GM18502 (cell line): ENCODE measurements around the gene NDUFS8.

Source experiments
- ATAC-seq: cut with Tn5 transposase; IDR thresholded peaks from one replicate; pipeline ENCODE4 v1.9.1; 2021; ENCODE audit warnings: mild to moderate bottlenecking; ENCODE audit not compliant: unreplicated experiment, poor library complexity

The NDUFS8 gene

GRCh38 chr11:68047437-68048290 is 17.2 kb downstream of the NDUFS8 start:
- no peak for ATAC-seq

GRCh38 chr11:68048681-68049508 is 18.4 kb downstream of the NDUFS8 start:
- no peak for ATAC-seq

DNA sequence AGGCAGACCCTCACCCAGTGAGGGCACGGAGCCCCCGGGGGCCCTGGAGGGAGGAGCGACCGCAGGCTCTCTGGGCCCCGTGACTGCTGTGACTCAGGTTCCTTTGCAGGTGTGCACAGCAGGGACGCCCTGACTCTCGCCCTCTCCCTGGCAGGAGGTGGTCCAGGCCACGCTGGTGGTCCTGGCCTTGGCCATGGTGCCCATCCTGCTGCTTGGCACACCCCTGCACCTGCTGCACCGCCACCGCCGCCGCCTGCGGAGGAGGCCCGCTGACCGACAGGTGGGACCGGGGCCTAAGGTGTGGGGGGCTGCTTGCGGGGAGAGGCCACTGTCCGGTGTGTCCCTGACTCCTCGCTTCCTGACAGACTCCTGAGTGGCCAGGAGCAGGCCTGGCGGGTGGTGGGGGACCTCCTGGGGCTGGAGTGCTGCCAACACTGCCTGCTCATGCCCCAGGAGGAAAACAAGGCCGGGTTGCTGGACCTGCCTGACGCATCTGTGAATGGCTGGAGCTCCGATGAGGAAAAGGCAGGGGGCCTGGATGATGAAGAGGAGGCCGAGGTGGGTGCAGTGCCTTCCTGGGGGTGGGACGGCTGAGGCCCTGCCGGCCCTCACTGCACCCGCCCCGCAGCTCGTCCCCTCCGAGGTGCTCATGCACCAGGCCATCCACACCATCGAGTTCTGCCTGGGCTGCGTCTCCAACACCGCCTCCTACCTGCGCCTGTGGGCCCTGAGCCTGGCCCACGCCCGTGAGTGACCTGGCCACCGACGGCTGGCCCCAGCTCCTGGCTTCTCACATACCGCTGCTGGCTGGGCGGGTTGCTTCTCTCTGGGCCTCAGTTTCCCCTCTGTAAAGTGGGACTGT is 19.3 kb downstream of the NDUFS8 start:
- ATAC-seq = no peak

DNA sequence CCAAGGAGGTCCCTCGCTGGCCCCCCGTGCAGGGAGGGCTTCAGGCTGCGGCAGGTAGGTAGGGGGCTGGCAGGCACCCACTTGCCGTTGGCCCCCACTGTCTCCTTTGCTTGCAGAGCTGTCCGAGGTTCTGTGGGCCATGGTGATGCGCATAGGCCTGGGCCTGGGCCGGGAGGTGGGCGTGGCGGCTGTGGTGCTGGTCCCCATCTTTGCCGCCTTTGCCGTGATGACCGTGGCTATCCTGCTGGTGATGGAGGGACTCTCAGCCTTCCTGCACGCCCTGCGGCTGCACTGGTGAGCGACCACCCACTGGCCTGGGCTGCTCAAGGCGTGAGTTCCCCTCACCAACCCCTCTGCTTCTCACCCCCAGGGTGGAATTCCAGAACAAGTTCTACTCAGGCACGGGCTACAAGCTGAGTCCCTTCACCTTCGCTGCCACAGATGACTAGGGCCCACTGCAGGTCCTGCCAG is 19.9 kb downstream of the NDUFS8 start:
- ATAC-seq = no peak

DNA sequence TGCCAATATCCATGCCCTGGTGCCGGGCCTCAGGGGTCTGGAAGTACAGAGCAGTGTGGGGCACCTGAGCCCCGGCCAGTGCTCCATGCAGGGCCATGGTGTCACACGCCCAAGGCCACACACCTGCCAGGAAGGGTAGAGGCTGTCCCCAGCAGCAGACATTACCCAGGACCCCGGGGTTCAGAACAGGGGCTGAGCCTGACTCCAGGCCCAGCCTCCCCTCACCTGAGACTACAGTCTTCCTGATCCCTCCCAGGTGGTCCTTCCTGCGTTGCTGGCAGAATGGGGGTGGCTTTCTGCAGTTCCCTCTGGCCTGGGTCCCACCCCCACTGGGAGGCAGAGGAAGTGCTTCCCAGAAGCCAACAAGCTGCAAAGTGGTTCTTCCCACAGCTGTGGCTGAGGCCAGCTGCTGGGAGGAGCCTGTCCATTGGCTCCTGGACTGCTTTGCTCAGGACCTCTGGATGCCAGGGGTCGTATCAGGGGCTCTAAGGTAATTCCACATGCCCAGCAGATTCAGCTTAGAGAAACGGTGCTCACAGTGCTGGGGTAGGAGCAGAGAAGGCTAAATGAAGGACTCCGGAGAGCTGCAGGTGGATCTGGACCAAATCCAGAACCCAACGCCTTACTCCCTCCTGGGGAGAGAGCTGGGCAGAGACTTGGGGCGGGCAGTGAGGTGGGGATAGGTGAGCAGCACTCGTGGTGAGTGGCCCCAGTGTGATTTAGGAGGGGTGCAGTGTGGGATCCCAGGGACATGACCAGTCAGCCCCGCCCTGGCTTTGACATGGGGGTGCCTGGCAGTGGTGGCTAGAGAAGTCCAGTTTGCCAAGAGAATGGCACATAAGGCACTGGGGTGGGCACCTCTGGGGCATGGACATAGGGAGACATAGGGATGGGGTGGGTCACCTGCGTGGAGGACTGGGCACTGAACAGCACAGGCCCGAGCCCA is 21.0 kb downstream of the NDUFS8 start:
- no peak for ATAC-seq

GRCh38 chr11:68052137-68052873 is 21.8 kb downstream of the NDUFS8 start:
- ATAC-seq = no peak

DNA sequence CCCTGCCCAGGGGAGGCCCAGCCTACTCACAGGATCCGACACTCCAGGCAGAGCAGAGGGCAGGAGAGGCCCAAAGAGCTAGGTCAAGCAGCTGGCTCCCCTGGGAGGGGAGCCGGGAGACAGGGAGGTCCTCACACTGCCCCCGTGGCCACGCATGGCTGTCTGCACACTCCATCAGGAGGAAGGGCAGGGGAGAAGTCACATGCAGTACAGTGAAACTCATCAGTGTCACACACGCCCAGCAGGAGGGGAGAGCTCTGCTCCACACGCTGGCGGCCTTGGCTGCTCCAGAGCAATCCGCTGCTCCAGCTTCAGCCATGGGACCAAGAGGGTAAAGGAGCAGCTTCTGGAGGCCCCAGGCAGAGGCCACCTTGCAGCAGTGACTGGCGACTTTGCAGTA is 22.6 kb downstream of the NDUFS8 start:
- ATAC-seq = no peak

- ATAC-seq = no peak
These were observed 23.7 kb downstream of the NDUFS8 start for GRCh38 chr11:68053981-68054812.

GRCh38 chr11:68056317-68057285 is 26.1 kb downstream of the NDUFS8 start:
- ATAC-seq = no peak

GRCh38 chr11:68057807-68058206 is 27.3 kb downstream of the NDUFS8 start:
- ATAC-seq = no peak

- no peak for ATAC-seq
These were observed 31.0 kb downstream of the NDUFS8 start for GRCh38 chr11:68061508-68061907.

DNA sequence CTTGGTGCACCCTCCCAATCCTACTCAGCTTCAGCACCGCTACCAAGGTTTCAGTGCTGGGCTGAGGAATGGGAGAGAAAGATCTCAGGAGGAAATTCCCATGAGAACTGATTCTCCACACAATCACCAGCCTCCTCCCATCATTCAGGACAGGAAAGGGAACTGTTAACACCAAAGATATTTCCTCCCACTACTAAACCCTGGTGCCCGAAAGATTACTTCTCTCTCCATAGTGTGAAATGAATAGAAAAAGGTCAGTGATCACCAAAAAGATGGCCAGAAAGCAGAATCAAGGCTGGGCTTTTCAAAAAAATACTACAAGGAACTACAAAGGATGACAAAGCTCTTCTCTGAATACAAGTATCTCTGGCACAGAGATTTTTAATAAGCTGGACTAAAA is 34.4 kb downstream of the NDUFS8 start:
- ATAC-seq = no peak

DNA sequence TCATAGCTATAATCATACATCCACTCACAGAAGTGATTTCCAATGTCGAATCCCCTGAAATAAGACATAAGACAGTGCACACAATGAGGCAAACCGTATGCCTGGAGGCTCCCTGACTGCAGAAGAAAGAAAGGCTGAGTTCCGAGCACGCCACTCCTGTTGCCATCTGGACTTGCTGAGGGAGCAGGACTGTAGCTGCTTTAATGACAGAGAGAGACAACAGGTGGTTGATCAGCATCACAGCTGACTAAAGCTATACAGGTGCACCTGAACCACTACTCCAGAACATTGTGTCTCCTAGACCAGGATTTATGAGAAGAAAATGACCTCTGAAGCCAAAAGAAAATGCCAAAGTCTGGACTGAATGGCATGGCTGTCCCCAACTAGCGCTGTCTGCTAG is 35.4 kb downstream of the NDUFS8 start:
- no peak for ATAC-seq

DNA sequence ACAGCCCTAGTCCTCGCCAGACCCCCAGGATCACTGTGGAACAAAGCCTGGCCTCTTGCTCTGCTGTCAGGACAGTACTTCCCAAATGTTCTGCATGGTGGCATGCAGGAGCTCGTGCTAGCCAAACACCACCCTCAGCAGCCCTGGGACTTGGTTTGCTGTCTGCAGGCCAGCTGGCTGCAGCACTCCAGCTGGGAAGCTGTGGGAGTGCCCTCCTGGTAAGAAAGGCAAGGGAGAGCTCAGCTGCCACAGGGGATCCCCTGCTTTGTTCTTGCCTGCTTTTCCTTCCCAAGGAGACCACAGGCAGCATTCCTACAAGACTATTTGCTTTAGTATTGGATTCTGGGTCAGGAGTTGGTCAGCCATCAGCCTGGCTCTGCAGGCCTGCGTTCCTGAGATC is 36.3 kb downstream of the NDUFS8 start:
- ATAC-seq = no peak

GRCh38 chr11:68067991-68068390 is 37.5 kb downstream of the NDUFS8 start:
- ATAC-seq = no peak

DNA sequence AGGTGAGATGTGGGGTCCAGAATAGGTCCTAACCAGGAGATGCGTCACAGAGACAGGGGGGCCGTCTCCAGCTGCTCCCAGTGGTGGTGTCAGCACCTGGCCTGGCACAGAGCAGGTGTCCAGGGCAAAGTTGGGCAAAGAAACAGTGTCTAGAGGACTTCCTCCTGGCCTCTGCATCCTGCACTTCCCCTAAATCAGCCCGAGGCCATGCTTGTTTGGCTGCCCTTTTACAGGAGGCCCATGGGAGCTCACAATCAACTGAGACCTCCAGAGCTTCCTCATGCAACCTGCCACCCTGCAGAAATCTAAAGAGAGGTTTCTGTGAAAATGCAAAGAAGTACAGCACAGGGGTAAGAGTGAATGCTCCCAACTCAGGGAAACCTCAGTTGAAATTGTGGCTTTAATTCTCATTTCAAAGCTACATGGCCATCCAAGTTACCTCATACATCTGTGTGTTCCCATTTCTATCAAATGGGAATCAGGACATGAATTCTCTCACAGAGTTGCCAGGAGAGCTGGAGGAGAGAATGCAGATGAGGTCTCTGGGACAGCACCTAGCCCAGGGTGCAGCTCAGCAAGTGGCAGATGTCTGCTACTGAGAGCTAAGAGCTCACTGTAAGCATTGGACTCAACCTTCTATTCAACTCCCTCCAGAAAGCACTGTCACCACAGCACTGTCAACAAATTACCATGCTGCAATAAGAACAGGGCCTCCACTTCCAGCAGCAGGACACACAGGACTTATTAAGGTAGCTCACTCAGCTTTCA is 41.0 kb downstream of the NDUFS8 start:
- no peak for ATAC-seq
